ENCODE results near the gene AUP1. TPM values are rescaled to one million over a fixed set of nuclear protein-coding genes. Genes with fewer than 3 reads are reported as not detected.

The AUP1 gene
- total RNA-seq, 1 donor from 2014 or later: 143 TPM

DNA sequence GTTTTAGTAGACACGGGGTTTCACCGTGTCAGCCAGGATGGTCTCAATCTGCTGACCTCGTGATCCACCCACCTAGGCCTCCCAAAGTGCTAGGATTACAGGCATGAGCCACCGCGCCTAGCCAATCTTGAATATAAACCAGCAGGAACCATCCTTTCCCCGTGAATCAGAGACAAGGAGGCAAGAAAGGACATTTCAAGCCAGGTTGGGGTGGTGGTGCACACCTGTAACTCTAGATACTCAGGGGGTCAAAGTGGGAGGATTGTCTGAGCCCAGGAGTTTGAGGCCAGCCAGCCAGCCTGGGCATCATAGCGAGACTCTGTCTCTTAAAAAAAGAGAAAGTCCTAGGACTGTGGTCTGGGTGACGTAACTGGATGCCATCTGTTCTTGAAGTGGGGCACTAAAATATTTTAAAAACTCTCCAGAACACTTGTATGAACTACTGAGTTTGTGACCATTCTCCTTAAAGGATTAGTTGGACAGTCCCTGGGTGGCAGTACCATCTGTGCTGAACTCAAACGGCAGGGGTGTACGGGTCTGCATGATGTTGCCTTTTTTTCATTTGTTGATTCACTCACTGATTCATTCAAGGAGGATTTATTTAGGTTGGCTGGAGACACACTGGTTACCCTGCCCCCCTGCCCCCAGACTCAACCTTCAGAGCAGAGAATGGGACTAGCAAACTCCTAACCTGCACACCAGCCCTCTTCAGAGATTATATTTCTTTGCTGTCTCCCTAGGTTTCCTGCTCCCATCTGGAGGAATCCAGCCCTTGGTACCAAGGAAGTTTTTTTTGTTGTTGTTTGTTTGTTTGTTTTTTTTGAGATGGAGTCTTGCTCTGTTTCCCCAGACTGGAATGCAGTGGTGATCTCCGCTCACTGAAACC lies 18.2 kb downstream of the AUP1 start:
- Histone ChIP-seq H3K4me3 (ENCODE audit: low read depth, low read length) (no peak overlapping the region), H3K27me3 (ENCODE audit: control insufficient read depth, insufficient read depth, low read length) (peaks cover 56% of the 10 kb centered on the region)
- no peak for DNase-seq (ENCODE audit: low read depth)

DNA sequence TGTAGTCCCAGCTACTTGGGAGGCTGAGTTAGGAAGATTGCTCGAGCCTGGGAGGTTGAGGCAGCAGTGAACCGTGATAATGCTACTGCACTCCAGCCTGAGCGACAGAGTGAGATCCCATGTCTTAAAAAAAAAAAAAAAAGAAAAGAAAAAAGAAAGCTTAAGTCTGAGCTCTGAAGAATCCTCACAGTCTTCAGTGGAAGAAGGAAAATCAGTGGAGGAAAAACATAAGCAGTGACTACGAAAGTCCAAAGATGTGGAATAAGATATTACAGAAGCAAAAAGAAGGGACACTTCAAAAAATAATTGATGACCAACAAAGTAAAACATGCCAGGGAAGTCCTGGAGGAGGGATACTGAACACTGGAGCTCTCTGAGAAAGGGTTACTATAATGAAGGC lies 19.2 kb downstream of the AUP1 start:
- H3K27me3 ChIP-seq (ENCODE audit: control insufficient read depth, insufficient read depth, low read length): peaks cover 45% of the 10 kb centered on the region
- H3K4me3 ChIP-seq (ENCODE audit: low read depth, low read length): no peak overlapping the region
- no peak for DNase-seq (ENCODE audit: low read depth)
- TF ChIP-seq, protein P1, sequence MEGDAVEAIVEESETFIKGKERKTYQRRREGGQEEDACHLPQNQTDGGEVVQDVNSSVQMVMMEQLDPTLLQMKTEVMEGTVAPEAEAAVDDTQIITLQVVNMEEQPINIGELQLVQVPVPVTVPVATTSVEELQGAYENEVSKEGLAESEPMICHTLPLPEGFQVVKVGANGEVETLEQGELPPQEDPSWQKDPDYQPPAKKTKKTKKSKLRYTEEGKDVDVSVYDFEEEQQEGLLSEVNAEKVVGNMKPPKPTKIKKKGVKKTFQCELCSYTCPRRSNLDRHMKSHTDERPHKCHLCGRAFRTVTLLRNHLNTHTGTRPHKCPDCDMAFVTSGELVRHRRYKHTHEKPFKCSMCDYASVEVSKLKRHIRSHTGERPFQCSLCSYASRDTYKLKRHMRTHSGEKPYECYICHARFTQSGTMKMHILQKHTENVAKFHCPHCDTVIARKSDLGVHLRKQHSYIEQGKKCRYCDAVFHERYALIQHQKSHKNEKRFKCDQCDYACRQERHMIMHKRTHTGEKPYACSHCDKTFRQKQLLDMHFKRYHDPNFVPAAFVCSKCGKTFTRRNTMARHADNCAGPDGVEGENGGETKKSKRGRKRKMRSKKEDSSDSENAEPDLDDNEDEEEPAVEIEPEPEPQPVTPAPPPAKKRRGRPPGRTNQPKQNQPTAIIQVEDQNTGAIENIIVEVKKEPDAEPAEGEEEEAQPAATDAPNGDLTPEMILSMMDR (IDR thresholded peaks at IDR 0.05; ENCODE audit: insufficient read depth, low read length, poor library complexity, severe bottlenecking): no peak
- no peaks in the 10 kb centered on the region for H3K36me3 ChIP-seq (ENCODE audit: control insufficient read depth, insufficient read depth, low read length)

More for the DNA sequence above, 18.2 kb downstream of the AUP1 start:
- no peaks in the 10 kb centered on the region for H3K36me3 ChIP-seq (ENCODE audit: control insufficient read depth, insufficient read depth, low read length)
- TF ChIP-seq, protein P1 (IDR thresholded peaks at IDR 0.05; ENCODE audit: insufficient read depth, low read length, poor library complexity, severe bottlenecking): no peak

DNA sequence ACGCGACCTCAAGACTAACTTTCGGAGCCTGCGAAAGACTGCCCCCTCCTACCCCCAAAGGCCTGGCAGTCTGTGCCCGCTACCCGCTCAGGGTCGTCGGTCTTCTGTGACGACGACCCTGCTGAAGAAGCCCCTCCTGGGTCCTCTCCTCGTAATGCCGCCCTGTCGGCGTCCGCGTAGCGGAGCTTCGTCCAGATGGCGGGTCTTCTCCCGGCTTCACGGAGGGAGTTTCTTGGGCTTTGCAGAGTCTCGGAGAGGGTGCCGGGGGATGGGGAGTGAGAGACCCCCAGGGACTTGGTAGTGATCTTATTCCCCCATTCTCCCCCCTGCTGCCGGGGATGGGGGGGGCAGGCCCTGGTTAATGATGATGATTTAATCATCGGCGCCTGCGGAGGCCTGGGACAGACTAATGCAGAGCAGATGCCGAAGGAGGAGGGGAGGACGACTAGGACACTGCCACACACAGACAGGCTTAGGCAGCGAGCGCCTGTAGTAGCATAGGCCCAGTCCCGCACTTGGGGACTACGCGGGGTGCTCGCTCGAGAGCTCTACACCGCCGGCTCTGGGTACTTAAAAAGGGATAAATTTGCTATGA lies 21.5 kb downstream of the AUP1 start:
- TF ChIP-seq, protein P1 (IDR thresholded peaks at IDR 0.05; ENCODE audit: insufficient read depth, low read length, poor library complexity, severe bottlenecking): no peak
- peaks cover 22% of the 10 kb centered on the region for H3K27me3 ChIP-seq (ENCODE audit: control insufficient read depth, insufficient read depth, low read length)
- no peak for DNase-seq (ENCODE audit: low read depth)
- H3K36me3 ChIP-seq (ENCODE audit: control insufficient read depth, insufficient read depth, low read length): no peaks in the 10 kb centered on the region
- H3K4me3 ChIP-seq (ENCODE audit: low read depth, low read length): peak overlapping the region; percentile 89

DNA sequence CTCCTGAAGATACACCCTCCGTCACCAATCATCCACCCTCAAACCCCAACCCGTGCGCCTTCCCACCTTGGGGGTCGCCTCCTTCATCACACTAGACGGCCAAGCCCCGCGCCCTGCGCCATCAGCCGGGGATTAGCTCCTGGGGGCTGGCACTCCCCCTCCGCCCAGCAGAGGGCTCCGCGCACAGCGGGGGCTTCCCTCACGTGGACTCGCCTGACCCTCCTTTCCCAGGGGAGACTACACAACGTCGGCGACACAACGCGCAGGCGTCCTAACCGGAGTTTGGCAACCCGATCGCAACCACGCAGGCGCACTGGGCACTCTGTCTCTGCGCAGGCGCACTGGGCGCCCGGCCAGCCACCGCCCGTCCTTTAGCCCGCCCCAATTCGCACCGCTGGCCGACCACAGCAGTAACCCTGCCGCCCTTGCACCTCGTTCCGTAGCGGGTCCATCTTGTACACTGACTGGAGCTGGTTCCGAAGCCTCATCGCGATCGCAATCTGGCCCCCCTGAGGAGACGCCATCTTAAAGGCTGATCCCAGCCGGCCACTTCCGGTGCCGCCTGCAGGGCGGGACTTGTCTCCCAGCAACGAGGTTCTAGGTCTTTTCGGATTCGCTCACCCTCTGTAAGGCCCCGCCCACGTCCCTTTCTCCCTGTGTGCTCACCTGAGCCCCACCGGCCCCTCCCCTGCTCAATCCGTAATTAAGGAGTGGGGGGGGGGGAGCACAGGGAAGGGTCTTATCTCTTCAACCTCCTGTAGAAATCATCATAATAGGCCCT lies 22.2 kb downstream of the AUP1 start, which contains the start of gene PCGF1:
Gene PCGF1, minus strand, starts transcription at position 551 of the 781 bp plus-strand sequence. Its CDS starts 27 bp downstream, at position 524.
- TF ChIP-seq, protein P1 (IDR thresholded peaks at IDR 0.05; ENCODE audit: insufficient read depth, low read length, poor library complexity, severe bottlenecking): peak; percentile 43

DNA sequence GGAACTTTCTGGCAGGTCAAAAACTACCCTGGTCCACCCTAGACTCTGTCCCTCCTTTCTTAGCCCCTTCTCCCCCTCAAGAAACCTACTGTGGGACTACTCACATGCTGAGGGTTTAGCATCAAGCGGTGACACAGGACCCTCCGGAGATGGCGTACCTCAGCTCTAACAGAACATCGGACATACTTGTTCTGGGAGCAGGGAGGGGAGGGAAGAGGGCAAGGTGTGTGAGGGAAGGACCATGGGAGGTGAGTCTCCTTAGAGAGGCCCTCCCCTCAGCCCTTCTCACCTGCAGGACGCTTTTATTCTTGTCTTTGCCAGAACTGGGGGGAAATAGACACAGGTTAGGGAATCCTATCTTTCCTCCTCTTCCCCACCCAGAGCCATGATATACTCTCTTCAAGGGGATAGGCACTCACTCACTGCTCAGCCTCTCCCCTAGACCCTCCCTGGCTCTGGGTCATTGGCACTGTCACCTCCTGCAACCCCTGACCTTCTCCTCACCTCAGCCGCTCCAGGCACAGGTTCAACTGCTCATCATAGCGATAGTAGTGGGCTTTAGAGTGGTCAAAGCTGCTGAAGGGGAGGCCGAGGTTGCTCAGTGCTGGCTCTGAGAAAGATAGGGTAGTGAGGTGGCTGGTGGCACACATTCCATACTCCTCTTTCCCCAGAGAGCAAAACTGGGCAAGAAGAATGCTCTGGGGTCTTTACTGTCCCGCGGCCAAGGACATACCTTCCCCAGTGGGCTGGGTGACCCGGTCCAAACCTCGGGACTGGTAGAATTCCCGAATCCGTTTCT lies 23.9 kb downstream of the AUP1 start:
- no peak for DNase-seq (ENCODE audit: low read depth)
- TF ChIP-seq, protein P1 (IDR thresholded peaks at IDR 0.05; ENCODE audit: insufficient read depth, low read length, poor library complexity, severe bottlenecking): no peak
- Histone ChIP-seq H3K4me3 (ENCODE audit: low read depth, low read length) (no peak overlapping the region), H3K36me3 (ENCODE audit: control insufficient read depth, insufficient read depth, low read length) (no peaks in the 10 kb centered on the region), H3K27me3 (ENCODE audit: control insufficient read depth, insufficient read depth, low read length) (peaks cover 17% of the 10 kb centered on the region)

More for the DNA sequence above, 22.2 kb downstream of the AUP1 start, which contains the start of gene PCGF1:
- H3K4me3 ChIP-seq (ENCODE audit: low read depth, low read length): peak within 1 kb of the TSS; percentile 89
- peak; percentile 91 for DNase-seq (ENCODE audit: low read depth)
- peaks cover 19% of the 10 kb centered on the region for H3K27me3 ChIP-seq (ENCODE audit: control insufficient read depth, insufficient read depth, low read length)
- no peaks in the 10 kb centered on the region for H3K36me3 ChIP-seq (ENCODE audit: control insufficient read depth, insufficient read depth, low read length)

Measured in kidney epithelial cell (primary cell).